Cardiac septum (tissue), 1 donor: Measurements from ENCODE around the gene PCDHGC3. TPM values are rescaled to one million over a fixed set of nuclear protein-coding genes. Genes with fewer than 3 reads are reported as not detected.

ENCODE experiments used
- DNase-seq: peaks from one replicate; pipeline ENCODE4 v3.0.0-alpha.2; 2020; ENCODE audit warnings: low spot score
- intact Hi-C: fragments of 100-400 bp; cut with DNase I; formaldehyde crosslinking; loops from one replicate; pipeline ENCODE4 v1.14.0; 2022
- total RNA-seq: library from RNA; stranded (reverse); fragmentation: NEBNext Ultra II Directional; extraction: Animal tissue kit (Norgen Biotek cat#: 25700); gene quantifications from one replicate; pipeline ENCODE4 v1.2.1, GENCODE V29; 2021
- donor health status: DM: no; HTN: no; CAD: no.

Gene PCDHGC3
- total RNA-seq, 1 donor from 2014 or later, result 16.9 TPM

GRCh38 chr5:141517312-141517711, 41.5 kb downstream of the PCDHGC3 start:
- no peak for DNase-seq
- intact Hi-C loops, result no loop called here

- no peak for DNase-seq
- intact Hi-C loops, result no loop called here
Observed at GRCh38 chr5:141517880-141518617, 42.3 kb downstream of the PCDHGC3 start.

GRCh38 chr5:141518618-141519015, 42.9 kb downstream of the PCDHGC3 start:
- intact Hi-C loops, result no loop called here
- no peak for DNase-seq

- intact Hi-C loops, result loop anchor here (5.0 to 10.0 kb wide), 2 partner anchors 88 to 195 kb away; partner anchors contain the start of genes PCDHGA12 and TAF7
- DNase-seq, result no peak
Observed at GRCh38 chr5:141519605-141520565, 44.1 kb downstream of the PCDHGC3 start.

GRCh38 chr5:141521244-141521781, 45.5 kb downstream of the PCDHGC3 start:
- intact Hi-C loops, result loop anchor here (5.0 to 10.0 kb wide), 2 partner anchors 89 to 197 kb away; partner anchors contain the start of genes PCDHGA12 and TAF7
- no peak for DNase-seq

- intact Hi-C loops, result loop anchor here (5.0 to 10.0 kb wide), 2 partner anchors 90 to 198 kb away; partner anchors contain the start of genes PCDHGA12 and TAF7
- DNase-seq, result no peak
Observed at GRCh38 chr5:141522301-141522700, 46.5 kb downstream of the PCDHGC3 start.

- no peak for DNase-seq
- intact Hi-C loops, result loop anchor here (1.0 to 10.0 kb wide), 6 partner anchors 11 to 199 kb away; partner anchors contain the start of genes PCDHGA12, PCDHGB7 and TAF7
Observed at GRCh38 chr5:141523991-141524390, 48.2 kb downstream of the PCDHGC3 start.

- peak; percentile 90 for DNase-seq
- intact Hi-C loops, result loop anchor here (1.0 to 10.0 kb wide), 6 partner anchors 12 to 200 kb away; partner anchors contain the start of genes PCDHGA12, PCDHGB7 and TAF7
Observed at GRCh38 chr5:141524604-141525597, 49.1 kb downstream of the PCDHGC3 start.

- DNase-seq, result no peak
- intact Hi-C loops, result loop anchor here (2.0 to 10.0 kb wide), 2 partner anchors 109 to 201 kb away; partner anchors contain the start of genes PCDHGB7 and TAF7
Observed at GRCh38 chr5:141525653-141526052, 49.9 kb downstream of the PCDHGC3 start.

- intact Hi-C loops, result loop anchor here (10.0 kb wide), 1 partner anchor 203 kb away; the partner anchor contains the start of gene TAF7
- no peak for DNase-seq
Observed at GRCh38 chr5:141527426-141527825, 51.7 kb downstream of the PCDHGC3 start.

Other genes with a start within 250 kb of the PCDHGC3 start
- 9.9 TPM for gene PCDHB15, start 230.6 kb upstream of the PCDHGC3 start, total RNA-seq
- gene SLC25A2, start 171.9 kb upstream of the PCDHGC3 start, total RNA-seq, result not detected
- 116 TPM for gene TAF7, start 155.2 kb upstream of the PCDHGC3 start, total RNA-seq
- 4.6 TPM for gene PCDHGA1, start 145.5 kb upstream of the PCDHGC3 start, total RNA-seq
- gene PCDHGA2, start 137.2 kb upstream of the PCDHGC3 start, total RNA-seq, result 17.3 TPM
- gene PCDHGA3, start 132.1 kb upstream of the PCDHGC3 start, total RNA-seq, result 22.9 TPM
- 12.6 TPM for gene PCDHGB1, start 125.9 kb upstream of the PCDHGC3 start, total RNA-seq
- 15.6 TPM for gene PCDHGA4, start 120.9 kb upstream of the PCDHGC3 start, total RNA-seq
- 16.2 TPM for gene PCDHGB2, start 116.0 kb upstream of the PCDHGC3 start, total RNA-seq
- gene PCDHGA5, start 111.8 kb upstream of the PCDHGC3 start, total RNA-seq, result 9.7 TPM
- gene PCDHGB3, start 105.7 kb upstream of the PCDHGC3 start, total RNA-seq, result 14.2 TPM
- gene PCDHGA6, start 102.1 kb upstream of the PCDHGC3 start, total RNA-seq, result 11.5 TPM
- 11.8 TPM for gene PCDHGA7, start 93.2 kb upstream of the PCDHGC3 start, total RNA-seq
- 12.5 TPM for gene PCDHGB4, start 88.3 kb upstream of the PCDHGC3 start, total RNA-seq
- 14.0 TPM for gene PCDHGA8, start 83.3 kb upstream of the PCDHGC3 start, total RNA-seq
- gene PCDHGB5, start 78.0 kb upstream of the PCDHGC3 start, total RNA-seq, result 13.9 TPM
- gene PCDHGA9, start 73.2 kb upstream of the PCDHGC3 start, total RNA-seq, result 9.6 TPM
- 11.9 TPM for gene PCDHGB6, start 67.9 kb upstream of the PCDHGC3 start, total RNA-seq
- gene PCDHGA10, start 63.0 kb upstream of the PCDHGC3 start, total RNA-seq, result 11.0 TPM
- gene PCDHGB7, start 58.3 kb upstream of the PCDHGC3 start, total RNA-seq, result 16.4 TPM
- gene PCDHGA11, start 54.9 kb upstream of the PCDHGC3 start, total RNA-seq, result 9.6 TPM
- gene PCDHGA12, start 45.5 kb upstream of the PCDHGC3 start, total RNA-seq, result 10.3 TPM
- gene PCDHGC4, start 9.1 kb downstream of the PCDHGC3 start, total RNA-seq, result 5.8 TPM
- gene PCDHGC5, start 13.1 kb downstream of the PCDHGC3 start, total RNA-seq, result 6.1 TPM
- gene DIAPH1, start 143.0 kb downstream of the PCDHGC3 start, total RNA-seq, result 77.7 TPM
- 34.1 TPM for gene HDAC3, start 160.9 kb downstream of the PCDHGC3 start, total RNA-seq
- gene RELL2, start 161.0 kb downstream of the PCDHGC3 start, total RNA-seq, result 0.70 TPM
- 4.1 TPM for gene FCHSD1, start 175.5 kb downstream of the PCDHGC3 start, total RNA-seq
- 22.9 TPM for gene ARAP3, start 206.3 kb downstream of the PCDHGC3 start, total RNA-seq